ENCODE measurements around the gene GPN2.

The GPN2 gene

GRCh38 chr1:26889551-26890466, at the start of gene GPN2:
GPN2 (minus strand) TSS chr1:26890283; CDS start chr1:26890096, 187 bp downstream.
- H3K27ac ChIP-seq: peak within 1 kb of the TSS; percentile 87
- ChIA-PET CTCF (interaction anchor here (0.6 to 1.0 kb wide), 6 partner anchors 11 to 288 kb away, joined by 3 to 6 read pairs (median 3); no protein-coding TSS in a partner anchor), POLR2A (ENCODE audit: low non-redundant PET) (interaction anchor here (0.9 to 1.1 kb wide), 3 partner anchors 30 to 70 kb away, joined by 3 to 4 read pairs (median 3); partner anchors contain the start of gene KDF1)

GRCh38 chr1:26938659-26939025, 48.6 kb upstream of the GPN2 start:
- POLR2A ChIA-PET (ENCODE audit: low non-redundant PET): no interaction called here
- CTCF ChIA-PET: no interaction called here

More at GRCh38 chr1:26889551-26890466, at the start of gene GPN2:
- DNase-seq (ENCODE audit: low spot score): peak; percentile 67
- no peak for TF ChIP-seq CTCF (conservative IDR thresholded peaks at IDR 0.05; ENCODE audit: low read depth)

GRCh38 chr1:26938004-26938658, 48.0 kb upstream of the GPN2 start:
- TF ChIP-seq CTCF (conservative IDR thresholded peaks at IDR 0.05; ENCODE audit: low read depth): no peak
- H3K27ac ChIP-seq: 0 out of 2 replicates have a peak overlapping the region, but pooled peaks have one; percentile 2
- POLR2A ChIA-PET (ENCODE audit: low non-redundant PET): no interaction called here
- DNase-seq (ENCODE audit: low spot score): no peak
- CTCF ChIA-PET: no interaction called here

More at GRCh38 chr1:26938659-26939025, 48.6 kb upstream of the GPN2 start:
- no peak for TF ChIP-seq CTCF (conservative IDR thresholded peaks at IDR 0.05; ENCODE audit: low read depth)
- H3K27ac ChIP-seq: no peak overlapping the region
- no peak for DNase-seq (ENCODE audit: low spot score)

- CTCF ChIA-PET: interaction anchor here (0.7 kb wide), 1 partner anchor 108 kb away, joined by 4 read pairs; no protein-coding TSS in a partner anchor
- no peak for DNase-seq (ENCODE audit: low spot score)
- no peak overlapping the region for H3K27ac ChIP-seq
- POLR2A ChIA-PET (ENCODE audit: low non-redundant PET): no interaction called here
- TF ChIP-seq CTCF (conservative IDR thresholded peaks at IDR 0.05; ENCODE audit: low read depth): no peak
These were observed 46.7 kb upstream of the GPN2 start for GRCh38 chr1:26936823-26937222.

GRCh38 chr1:26932531-26932930, 42.4 kb upstream of the GPN2 start:
- H3K27ac ChIP-seq: no peak overlapping the region
- TF ChIP-seq CTCF (conservative IDR thresholded peaks at IDR 0.05; ENCODE audit: low read depth): no peak
- ChIA-PET CTCF (no interaction called here), POLR2A (ENCODE audit: low non-redundant PET) (no interaction called here)
- no peak for DNase-seq (ENCODE audit: low spot score)

- no peak for TF ChIP-seq CTCF (conservative IDR thresholded peaks at IDR 0.05; ENCODE audit: low read depth)
- H3K27ac ChIP-seq: no peak overlapping the region
- POLR2A ChIA-PET (ENCODE audit: low non-redundant PET): no interaction called here
- no peak for DNase-seq (ENCODE audit: low spot score)
- CTCF ChIA-PET: interaction anchor here (0.6 to 0.7 kb wide), 2 partner anchors 29 to 70 kb away, joined by 3 read pairs; no protein-coding TSS in a partner anchor
These were observed 33.6 kb upstream of the GPN2 start for GRCh38 chr1:26923711-26924110.

All from RWPE1 (cell line).